Astrocyte (in vitro differentiated cells and primary cell): ENCODE measurements around the gene ADM. TPM values are rescaled to one million over a fixed set of nuclear protein-coding genes. Genes with fewer than 3 reads are reported as not detected.

Experiments used
- DNase-seq: peaks from one replicate; pipeline ENCODE4 v3.0.0-alpha.2; 2010; ENCODE audit warnings: low read depth
- FAIRE-seq: peaks from 2 replicates; lab custom pipeline; 2011; peaks lifted over from hg19 to GRCh38; lab: Jason Lieb, UNC
- H2AFZ ChIP-seq: 2 replicates; pipeline ENCODE4 v1.6.0; 2012; ENCODE audit warnings: low read depth, low read length, inconsistent platforms
- H3K27ac ChIP-seq: 2 replicates; pipeline ENCODE4 v1.5.1; 2011; ENCODE audit warnings: low read depth, low read length, inconsistent platforms
- H3K27me3 ChIP-seq: 2 replicates; pipeline ENCODE4 v1.6.0; 2011; ENCODE audit warnings: low read length, inconsistent platforms; ENCODE audit not compliant: insufficient read depth
- H3K36me3 ChIP-seq: 2 replicates; pipeline ENCODE4 v1.5.1; 2011; ENCODE audit warnings: low read length, inconsistent platforms; ENCODE audit not compliant: insufficient read depth
- H3K4me1 ChIP-seq: 2 replicates; pipeline ENCODE4 v1.5.1; 2011; ENCODE audit warnings: low read length, inconsistent platforms; ENCODE audit not compliant: insufficient read depth
- H3K4me2 ChIP-seq: 2 replicates; pipeline ENCODE4 v1.6.0; 2012; ENCODE audit warnings: low read length, inconsistent platforms
- H3K4me3 ChIP-seq: 2 replicates; pipeline ENCODE4 v1.5.1; 2011; ENCODE audit warnings: low read depth, mild to moderate bottlenecking, low read length, inconsistent platforms; ENCODE audit not compliant: insufficient read depth
- H3K79me2 ChIP-seq: 2 replicates; pipeline ENCODE4 v1.6.0; 2012; ENCODE audit warnings: mild to moderate bottlenecking, low read length, inconsistent platforms; ENCODE audit not compliant: insufficient read depth
- H3K9ac ChIP-seq: 2 replicates; pipeline ENCODE4 v1.6.0; 2012; ENCODE audit warnings: mild to moderate bottlenecking, low read length, inconsistent platforms
- H3K9me3 ChIP-seq: 2 replicates; pipeline ENCODE4 v1.5.1; 2012; ENCODE audit warnings: low read depth, mild to moderate bottlenecking, low read length, inconsistent platforms; ENCODE audit not compliant: insufficient read depth
- H4K20me1 ChIP-seq: 2 replicates; pipeline ENCODE4 v1.6.0; 2012; ENCODE audit warnings: low read length, inconsistent platforms; ENCODE audit not compliant: insufficient read depth
- H3K27ac Mint-ChIP-seq: one replicate; pipeline ENCODE4 v1.8.0; 2021; ENCODE audit warnings: mild to moderate bottlenecking, mixed read lengths; ENCODE audit not compliant: unreplicated experiment
- H3K27me3 Mint-ChIP-seq: one replicate; pipeline ENCODE4 v1.8.0; 2021; ENCODE audit warnings: low read depth, mixed read lengths; ENCODE audit not compliant: unreplicated experiment
- H3K36me3 Mint-ChIP-seq: one replicate; pipeline ENCODE4 v1.8.0; 2021; ENCODE audit warnings: low read depth, mixed read lengths; ENCODE audit not compliant: unreplicated experiment
- H3K4me1 Mint-ChIP-seq: one replicate; pipeline ENCODE4 v1.8.0; 2021; ENCODE audit warnings: low read depth, mixed read lengths; ENCODE audit not compliant: unreplicated experiment
- H3K4me3 Mint-ChIP-seq: one replicate; pipeline ENCODE4 v1.8.0; 2021; ENCODE audit warnings: mild to moderate bottlenecking, moderate library complexity, mixed read lengths; ENCODE audit not compliant: unreplicated experiment
- H3K9me3 Mint-ChIP-seq: one replicate; pipeline ENCODE4 v1.8.0; 2021; ENCODE audit warnings: mild to moderate bottlenecking, mixed read lengths; ENCODE audit not compliant: unreplicated experiment
- EZH2 ChIP-seq: IDR thresholded peaks from 2 replicates; pipeline ENCODE4 v1.6.1; 2012; ENCODE audit warnings: mild to moderate bottlenecking, low read length, inconsistent platforms; ENCODE audit not compliant: insufficient read depth
- total RNA-seq: library from RNA; stranded (reverse); gene quantifications from 2 replicates; pipeline ENCODE4 v1.2.1, GENCODE V29; 2021
- TF ChIP-seq, protein P1 (sequence below): IDR thresholded peaks from 2 replicates; pipeline ENCODE4 v1.5.1; 2011; ENCODE audit warnings: low read depth, mild to moderate bottlenecking, inconsistent platforms, low read length, moderate library complexity; ENCODE audit not compliant: insufficient read depth

ADM gene
- total RNA-seq, 1 donor from 2014 or later = 78.7 TPM

DNA sequence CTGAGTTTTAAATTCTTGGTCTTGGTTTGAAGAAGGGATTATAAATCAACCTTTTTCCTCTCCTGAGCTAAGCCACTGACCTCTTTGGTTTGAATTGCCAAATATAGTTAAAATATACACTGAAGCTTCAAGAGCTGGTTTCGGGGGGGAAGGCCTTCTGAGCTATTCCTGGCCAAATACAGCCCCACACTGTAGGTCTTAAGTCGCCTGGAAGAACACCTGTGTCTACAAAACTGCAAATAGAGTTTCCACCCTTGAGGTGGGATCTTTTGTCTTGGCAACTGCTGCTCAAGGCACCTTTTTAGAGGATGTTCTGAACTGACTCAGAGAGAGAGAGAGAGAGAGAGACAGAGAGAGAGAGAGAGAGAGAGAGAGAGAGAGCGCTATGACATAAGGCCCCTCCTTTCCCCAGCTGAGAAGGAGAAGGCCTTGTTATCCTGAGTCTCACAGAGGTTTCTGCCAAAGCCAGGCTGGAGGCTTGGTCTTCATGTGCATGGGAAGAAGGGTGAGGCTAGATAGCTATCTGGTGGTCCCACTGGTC is 5.5 kb downstream of the ADM start:
- H4K20me1 ChIP-seq = peaks cover 19% of the 10 kb centered on the region
- H3K27me3 ChIP-seq = no peaks in the 10 kb centered on the region
- Mint-ChIP-seq H3K4me1 (peaks cover 11% of the 10 kb centered on the region), H3K27me3 (no peaks in the 10 kb centered on the region), H3K9me3 (no peaks in the 10 kb centered on the region), H3K4me3 (no peak overlapping the region), H3K36me3 (peaks cover 14% of the 10 kb centered on the region), H3K27ac (no peak overlapping the region)
- H3K9ac ChIP-seq = no peak overlapping the region
- no peak overlapping the region for H2AFZ ChIP-seq
- peaks cover 19% of the 10 kb centered on the region for H3K79me2 ChIP-seq
- H3K27ac ChIP-seq = no peak overlapping the region
- TF ChIP-seq EZH2 = no peak
- TF ChIP-seq, protein P1, sequence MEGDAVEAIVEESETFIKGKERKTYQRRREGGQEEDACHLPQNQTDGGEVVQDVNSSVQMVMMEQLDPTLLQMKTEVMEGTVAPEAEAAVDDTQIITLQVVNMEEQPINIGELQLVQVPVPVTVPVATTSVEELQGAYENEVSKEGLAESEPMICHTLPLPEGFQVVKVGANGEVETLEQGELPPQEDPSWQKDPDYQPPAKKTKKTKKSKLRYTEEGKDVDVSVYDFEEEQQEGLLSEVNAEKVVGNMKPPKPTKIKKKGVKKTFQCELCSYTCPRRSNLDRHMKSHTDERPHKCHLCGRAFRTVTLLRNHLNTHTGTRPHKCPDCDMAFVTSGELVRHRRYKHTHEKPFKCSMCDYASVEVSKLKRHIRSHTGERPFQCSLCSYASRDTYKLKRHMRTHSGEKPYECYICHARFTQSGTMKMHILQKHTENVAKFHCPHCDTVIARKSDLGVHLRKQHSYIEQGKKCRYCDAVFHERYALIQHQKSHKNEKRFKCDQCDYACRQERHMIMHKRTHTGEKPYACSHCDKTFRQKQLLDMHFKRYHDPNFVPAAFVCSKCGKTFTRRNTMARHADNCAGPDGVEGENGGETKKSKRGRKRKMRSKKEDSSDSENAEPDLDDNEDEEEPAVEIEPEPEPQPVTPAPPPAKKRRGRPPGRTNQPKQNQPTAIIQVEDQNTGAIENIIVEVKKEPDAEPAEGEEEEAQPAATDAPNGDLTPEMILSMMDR = no peak
- DNase-seq (no peak), FAIRE-seq (no peak)
- H3K9me3 ChIP-seq = no peaks in the 10 kb centered on the region
- H3K4me1 ChIP-seq = peaks cover 24% of the 10 kb centered on the region
- H3K36me3 ChIP-seq = no peaks in the 10 kb centered on the region
- H3K4me3 ChIP-seq = no peak overlapping the region
- H3K4me2 ChIP-seq = no peak overlapping the region

DNA sequence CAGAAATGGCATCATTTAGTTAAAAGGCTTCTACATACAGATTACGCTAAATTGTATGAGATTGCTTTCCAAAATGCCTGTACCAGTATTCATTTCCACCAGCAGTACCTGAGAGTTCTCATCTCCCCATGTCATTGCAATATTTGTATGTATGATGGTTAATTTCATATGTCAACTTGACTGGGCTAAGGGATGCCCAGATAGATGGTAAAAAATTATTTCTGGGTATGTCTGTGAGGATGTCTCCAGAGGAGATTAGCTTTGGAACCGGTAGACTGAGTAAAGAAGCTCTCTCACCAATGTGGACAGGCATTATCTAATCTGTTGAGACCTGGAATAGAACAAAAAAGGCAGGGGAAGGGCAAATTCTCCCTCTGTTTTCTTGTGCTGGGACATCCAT is 6.9 kb downstream of the ADM start:
- H3K79me2 ChIP-seq = peaks cover 5% of the 10 kb centered on the region
- no peaks in the 10 kb centered on the region for H3K9me3 ChIP-seq
- H2AFZ ChIP-seq = no peak overlapping the region
- no peak for TF ChIP-seq EZH2
- TF ChIP-seq, protein P1 = no peak
- no peak for DNase-seq
- no peaks in the 10 kb centered on the region for H3K27me3 Mint-ChIP-seq
- H3K27me3 ChIP-seq = no peaks in the 10 kb centered on the region
- H3K36me3 Mint-ChIP-seq = peaks cover 4% of the 10 kb centered on the region
- H3K9ac ChIP-seq = no peak overlapping the region
- no peaks in the 10 kb centered on the region for H3K9me3 Mint-ChIP-seq
- no peak overlapping the region for H3K4me3 ChIP-seq
- H4K20me1 ChIP-seq = peaks cover 5% of the 10 kb centered on the region
- H3K4me1 ChIP-seq = peaks cover 22% of the 10 kb centered on the region
- H3K27ac ChIP-seq = no peak overlapping the region
- no peak for FAIRE-seq
- peaks cover 11% of the 10 kb centered on the region for H3K4me1 Mint-ChIP-seq
- no peak overlapping the region for H3K4me2 ChIP-seq
- no peak overlapping the region for H3K27ac Mint-ChIP-seq
- H3K4me3 Mint-ChIP-seq = no peak overlapping the region
- no peaks in the 10 kb centered on the region for H3K36me3 ChIP-seq
